WTC11 (cell line): ENCODE measurements around the gene SERPINH1. TPM values are rescaled to one million over a fixed set of nuclear protein-coding genes. Genes with fewer than 3 reads are reported as not detected.

ENCODE experiments used
- ATAC-seq: fragments of 200-7000 bp; cut with Tn5 transposase; 2 replicates; pipeline ENCODE4 v1.10.0; 2021; ENCODE audit warnings: mild to moderate bottlenecking, moderate library complexity
- CTCF ChIA-PET: fragments of 300-600 bp; sonication (Branson Sonifier 250); formaldehyde crosslinking; loops from one replicate; lab custom pipeline; 2021; ENCODE audit warnings: antibody characterized with exemption; lab: Charles Lee
- POLR2A ChIA-PET: fragments of 350-600 bp; sonication (Branson Sonifier 250); formaldehyde crosslinking; loops from one replicate; lab custom pipeline; 2021; ENCODE audit warnings: antibody characterized with exemption; lab: Charles Lee
- DNase-seq: peaks from one replicate; pipeline ENCODE4 v3.0.0; 2021; ENCODE audit warnings: low spot score
- H3K27ac Mint-ChIP-seq: 2 replicates; pipeline ENCODE4 v1.8.0; 2021; ENCODE audit warnings: mixed read lengths
- H3K27me3 Mint-ChIP-seq: 2 replicates; pipeline ENCODE4 v1.8.0; 2021; ENCODE audit warnings: low read depth, mild to moderate bottlenecking, moderate library complexity, mixed read lengths
- H3K36me3 Mint-ChIP-seq: 2 replicates; pipeline ENCODE4 v1.8.0; 2021; ENCODE audit warnings: mixed read lengths
- H3K4me1 Mint-ChIP-seq: 2 replicates; pipeline ENCODE4 v1.8.0; 2022; ENCODE audit warnings: mixed read lengths
- H3K4me3 Mint-ChIP-seq: 2 replicates; pipeline ENCODE4 v1.8.0; 2021; ENCODE audit warnings: mild to moderate bottlenecking, moderate library complexity, mixed read lengths
- H3K9me3 Mint-ChIP-seq: 2 replicates; pipeline ENCODE4 v1.8.0; 2021; ENCODE audit warnings: mixed read lengths
- ATF3 ChIP-seq: sonication (generic); formaldehyde crosslinking; conservative IDR thresholded peaks from 2 replicates; pipeline ENCODE4 v1.8.1; 2022; ENCODE audit warnings: mild to moderate bottlenecking, missing genetic modification reagents
- JAZF1 ChIP-seq: fragments of 250-450 bp; sonication (Bioruptor Pico); IDR thresholded peaks from 2 replicates; pipeline ENCODE4 v1.9.0; 2021; ENCODE audit warnings: moderate library complexity, mild to moderate bottlenecking, inconsistent platforms
- MXD4 ChIP-seq: fragments of 250-450 bp; sonication (Bioruptor Pico); IDR thresholded peaks from 2 replicates; pipeline ENCODE4 v1.8.0; 2021; ENCODE audit warnings: mild to moderate bottlenecking, moderate library complexity, borderline replicate concordance
- NFATC4 ChIP-seq: fragments of 250-450 bp; sonication (Bioruptor Pico); IDR thresholded peaks from 2 replicates; pipeline ENCODE4 v1.9.0; 2021; ENCODE audit warnings: mild to moderate bottlenecking
- RELA ChIP-seq: sonication (generic); formaldehyde crosslinking; IDR thresholded peaks from 2 replicates; pipeline ENCODE4 v1.8.1; 2022; ENCODE audit warnings: missing genetic modification reagents, mild to moderate bottlenecking, borderline replicate concordance
- SOX15 ChIP-seq: fragments of 250-450 bp; sonication (Bioruptor Pico); IDR thresholded peaks from 2 replicates; pipeline ENCODE4 v1.9.0; 2021; ENCODE audit warnings: mild to moderate bottlenecking
- SP1 ChIP-seq: sonication (generic); formaldehyde crosslinking; conservative IDR thresholded peaks from 2 replicates; pipeline ENCODE4 v1.8.1; 2022; ENCODE audit warnings: missing genetic modification reagents
- TP53 ChIP-seq: sonication (generic); formaldehyde crosslinking; IDR thresholded peaks from 2 replicates; pipeline ENCODE4 v1.8.1; 2023; ENCODE audit warnings: mild to moderate bottlenecking, missing genetic modification reagents
- ZNF219 ChIP-seq: sonication (generic); formaldehyde crosslinking; IDR thresholded peaks from 2 replicates; pipeline ENCODE4 v1.8.0; 2023; ENCODE audit warnings: missing genetic modification reagents, mild to moderate bottlenecking, borderline replicate concordance
- ZNF232 ChIP-seq: sonication (generic); formaldehyde crosslinking; IDR thresholded peaks from 2 replicates; pipeline ENCODE4 v1.8.0; 2022; ENCODE audit warnings: mild to moderate bottlenecking, missing genetic modification reagents
- ZNF263 ChIP-seq: sonication (generic); formaldehyde crosslinking; IDR thresholded peaks from 2 replicates; pipeline ENCODE4 v1.8.1; 2022; ENCODE audit warnings: low read depth, mild to moderate bottlenecking, moderate library complexity, missing genetic modification reagents
- total RNA-seq: library from RNA; stranded (reverse); gene quantifications from 3 replicates; pipeline ENCODE4 v1.2.3, GENCODE V29; 2021
- TF ChIP-seq, protein P1 (sequence below): sonication (generic); formaldehyde crosslinking; IDR thresholded peaks from 2 replicates; pipeline ENCODE4 v1.8.1; 2023; ENCODE audit warnings: mild to moderate bottlenecking, moderate library complexity, missing genetic modification reagents
- TF ChIP-seq, protein P2 (sequence below): sonication (generic); formaldehyde crosslinking; IDR thresholded peaks from 2 replicates; pipeline ENCODE4 v1.8.0; 2022; ENCODE audit warnings: mild to moderate bottlenecking, missing genetic modification reagents
- TF ChIP-seq, protein P3 (sequence below): sonication (generic); formaldehyde crosslinking; IDR thresholded peaks from 2 replicates; pipeline ENCODE4 v1.8.1; 2023; ENCODE audit warnings: mild to moderate bottlenecking, missing genetic modification reagents, borderline replicate concordance
- TF ChIP-seq, protein P4 (sequence below): sonication (generic); formaldehyde crosslinking; IDR thresholded peaks from 2 replicates; pipeline ENCODE4 v1.8.1; 2022; ENCODE audit warnings: missing genetic modification reagents, borderline replicate concordance
- TF ChIP-seq, protein P5 (sequence below): fragments of 200-600 bp; IDR thresholded peaks from 2 replicates; pipeline ENCODE4 v1.8.0; 2022; ENCODE audit warnings: antibody characterized with exemption

SERPINH1 gene
- total RNA-seq, 1 experiment from 2014 or later, result 411 TPM

- TF ChIP-seq, protein P1, sequence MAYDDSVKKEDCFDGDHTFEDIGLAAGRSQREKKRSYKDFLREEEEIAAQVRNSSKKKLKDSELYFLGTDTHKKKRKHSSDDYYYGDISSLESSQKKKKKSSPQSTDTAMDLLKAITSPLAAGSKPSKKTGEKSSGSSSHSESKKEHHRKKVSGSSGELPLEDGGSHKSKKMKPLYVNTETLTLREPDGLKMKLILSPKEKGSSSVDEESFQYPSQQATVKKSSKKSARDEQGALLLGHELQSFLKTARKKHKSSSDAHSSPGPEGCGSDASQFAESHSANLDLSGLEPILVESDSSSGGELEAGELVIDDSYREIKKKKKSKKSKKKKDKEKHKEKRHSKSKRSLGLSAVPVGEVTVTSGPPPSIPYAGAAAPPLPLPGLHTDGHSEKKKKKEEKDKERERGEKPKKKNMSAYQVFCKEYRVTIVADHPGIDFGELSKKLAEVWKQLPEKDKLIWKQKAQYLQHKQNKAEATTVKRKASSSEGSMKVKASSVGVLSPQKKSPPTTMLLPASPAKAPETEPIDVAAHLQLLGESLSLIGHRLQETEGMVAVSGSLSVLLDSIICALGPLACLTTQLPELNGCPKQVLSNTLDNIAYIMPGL (CRISPR knock-in tag), result no peak
- TF ChIP-seq, protein P2, sequence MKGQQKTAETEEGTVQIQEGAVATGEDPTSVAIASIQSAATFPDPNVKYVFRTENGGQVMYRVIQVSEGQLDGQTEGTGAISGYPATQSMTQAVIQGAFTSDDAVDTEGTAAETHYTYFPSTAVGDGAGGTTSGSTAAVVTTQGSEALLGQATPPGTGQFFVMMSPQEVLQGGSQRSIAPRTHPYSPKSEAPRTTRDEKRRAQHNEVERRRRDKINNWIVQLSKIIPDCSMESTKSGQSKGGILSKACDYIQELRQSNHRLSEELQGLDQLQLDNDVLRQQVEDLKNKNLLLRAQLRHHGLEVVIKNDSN (CRISPR knock-in tag), result no peak
- TF ChIP-seq, protein P3, sequence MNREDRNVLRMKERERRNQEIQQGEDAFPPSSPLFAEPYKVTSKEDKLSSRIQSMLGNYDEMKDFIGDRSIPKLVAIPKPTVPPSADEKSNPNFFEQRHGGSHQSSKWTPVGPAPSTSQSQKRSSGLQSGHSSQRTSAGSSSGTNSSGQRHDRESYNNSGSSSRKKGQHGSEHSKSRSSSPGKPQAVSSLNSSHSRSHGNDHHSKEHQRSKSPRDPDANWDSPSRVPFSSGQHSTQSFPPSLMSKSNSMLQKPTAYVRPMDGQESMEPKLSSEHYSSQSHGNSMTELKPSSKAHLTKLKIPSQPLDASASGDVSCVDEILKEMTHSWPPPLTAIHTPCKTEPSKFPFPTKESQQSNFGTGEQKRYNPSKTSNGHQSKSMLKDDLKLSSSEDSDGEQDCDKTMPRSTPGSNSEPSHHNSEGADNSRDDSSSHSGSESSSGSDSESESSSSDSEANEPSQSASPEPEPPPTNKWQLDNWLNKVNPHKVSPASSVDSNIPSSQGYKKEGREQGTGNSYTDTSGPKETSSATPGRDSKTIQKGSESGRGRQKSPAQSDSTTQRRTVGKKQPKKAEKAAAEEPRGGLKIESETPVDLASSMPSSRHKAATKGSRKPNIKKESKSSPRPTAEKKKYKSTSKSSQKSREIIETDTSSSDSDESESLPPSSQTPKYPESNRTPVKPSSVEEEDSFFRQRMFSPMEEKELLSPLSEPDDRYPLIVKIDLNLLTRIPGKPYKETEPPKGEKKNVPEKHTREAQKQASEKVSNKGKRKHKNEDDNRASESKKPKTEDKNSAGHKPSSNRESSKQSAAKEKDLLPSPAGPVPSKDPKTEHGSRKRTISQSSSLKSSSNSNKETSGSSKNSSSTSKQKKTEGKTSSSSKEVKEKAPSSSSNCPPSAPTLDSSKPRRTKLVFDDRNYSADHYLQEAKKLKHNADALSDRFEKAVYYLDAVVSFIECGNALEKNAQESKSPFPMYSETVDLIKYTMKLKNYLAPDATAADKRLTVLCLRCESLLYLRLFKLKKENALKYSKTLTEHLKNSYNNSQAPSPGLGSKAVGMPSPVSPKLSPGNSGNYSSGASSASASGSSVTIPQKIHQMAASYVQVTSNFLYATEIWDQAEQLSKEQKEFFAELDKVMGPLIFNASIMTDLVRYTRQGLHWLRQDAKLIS (CRISPR knock-in tag), result no peak
- TF ChIP-seq RELA (CRISPR knock-in tag) (no peak), ZNF219 (CRISPR knock-in tag) (no peak), SOX15 (CRISPR knock-in tag) (no peak), JAZF1 (no peak), TP53 (CRISPR knock-in tag) (no peak), SP1 (CRISPR knock-in tag) (no peak), NFATC4 (no peak), ATF3 (CRISPR knock-in tag) (no peak), ZNF263 (CRISPR knock-in tag) (no peak), MXD4 (CRISPR knock-in tag) (no peak)
Observed at GRCh38 chr11:75547177-75547576, 14.9 kb upstream of the SERPINH1 start (continued).

DNA sequence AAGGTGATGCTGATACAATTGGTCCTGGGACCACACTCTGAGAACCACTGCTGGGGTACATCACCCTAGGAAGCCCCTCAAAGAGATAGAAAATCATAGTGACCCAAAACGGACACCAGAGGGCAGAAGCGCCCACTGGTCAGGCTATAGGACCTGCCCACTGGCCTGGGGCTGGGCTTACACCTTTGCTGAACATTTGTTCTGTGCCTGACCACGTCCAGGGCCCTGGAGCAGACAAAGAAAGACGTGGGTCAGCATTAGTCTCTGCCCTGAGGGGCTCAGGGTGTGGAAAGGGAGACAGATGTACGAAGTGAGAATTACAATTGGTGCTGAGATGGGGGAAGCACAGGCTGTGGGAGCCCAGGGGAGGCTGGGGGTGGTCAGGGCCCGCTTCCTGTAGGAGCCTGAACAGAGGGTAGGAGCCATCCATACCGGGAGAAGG, 14.4 kb upstream of the SERPINH1 start:
- Mint-ChIP-seq H3K36me3 (no peaks in the 10 kb centered on the region; the same call in 1 of the 2 replicates), H3K27me3 (peaks cover 6% of the 10 kb centered on the region; the same call in 1 of the 2 replicates), H3K4me1 (peaks cover 9% of the 10 kb centered on the region), H3K27ac (peak overlapping the region; percentile 85; the same call in 1 of the 2 replicates), H3K9me3 (peaks cover 5% of the 10 kb centered on the region), H3K4me3 (no peak overlapping the region)
- POLR2A ChIA-PET, result interaction anchor here (1.9 kb wide), 1 partner anchor 27 kb away, joined by 6 read pairs; no protein-coding TSS in a partner anchor
- ATAC-seq (peak; percentile 92), DNase-seq (peak; percentile 84)
- CTCF ChIA-PET, result interaction anchor here (0.7 to 2.9 kb wide), 15 partner anchors 10 to 158 kb away, joined by 3 to 26 read pairs (median 5); partner anchors contain the start of genes GDPD5 and SERPINH1
- TF ChIP-seq, protein P1 (CRISPR knock-in tag), result 0 out of 2 replicates have a peak, but pooled peaks have one; percentile 21
- TF ChIP-seq, protein P4, sequence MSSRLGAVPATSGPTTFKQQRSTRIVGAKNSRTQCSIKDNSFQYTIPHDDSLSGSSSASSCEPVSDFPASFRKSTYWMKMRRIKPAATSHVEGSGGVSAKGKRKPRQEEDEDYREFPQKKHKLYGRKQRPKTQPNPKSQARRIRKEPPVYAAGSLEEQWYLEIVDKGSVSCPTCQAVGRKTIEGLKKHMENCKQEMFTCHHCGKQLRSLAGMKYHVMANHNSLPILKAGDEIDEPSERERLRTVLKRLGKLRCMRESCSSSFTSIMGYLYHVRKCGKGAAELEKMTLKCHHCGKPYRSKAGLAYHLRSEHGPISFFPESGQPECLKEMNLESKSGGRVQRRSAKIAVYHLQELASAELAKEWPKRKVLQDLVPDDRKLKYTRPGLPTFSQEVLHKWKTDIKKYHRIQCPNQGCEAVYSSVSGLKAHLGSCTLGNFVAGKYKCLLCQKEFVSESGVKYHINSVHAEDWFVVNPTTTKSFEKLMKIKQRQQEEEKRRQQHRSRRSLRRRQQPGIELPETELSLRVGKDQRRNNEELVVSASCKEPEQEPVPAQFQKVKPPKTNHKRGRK, result no peak
- TF ChIP-seq ZNF232 (CRISPR knock-in tag), result 0 out of 2 replicates have a peak, but pooled peaks have one; percentile 36
- TF ChIP-seq, protein P5, sequence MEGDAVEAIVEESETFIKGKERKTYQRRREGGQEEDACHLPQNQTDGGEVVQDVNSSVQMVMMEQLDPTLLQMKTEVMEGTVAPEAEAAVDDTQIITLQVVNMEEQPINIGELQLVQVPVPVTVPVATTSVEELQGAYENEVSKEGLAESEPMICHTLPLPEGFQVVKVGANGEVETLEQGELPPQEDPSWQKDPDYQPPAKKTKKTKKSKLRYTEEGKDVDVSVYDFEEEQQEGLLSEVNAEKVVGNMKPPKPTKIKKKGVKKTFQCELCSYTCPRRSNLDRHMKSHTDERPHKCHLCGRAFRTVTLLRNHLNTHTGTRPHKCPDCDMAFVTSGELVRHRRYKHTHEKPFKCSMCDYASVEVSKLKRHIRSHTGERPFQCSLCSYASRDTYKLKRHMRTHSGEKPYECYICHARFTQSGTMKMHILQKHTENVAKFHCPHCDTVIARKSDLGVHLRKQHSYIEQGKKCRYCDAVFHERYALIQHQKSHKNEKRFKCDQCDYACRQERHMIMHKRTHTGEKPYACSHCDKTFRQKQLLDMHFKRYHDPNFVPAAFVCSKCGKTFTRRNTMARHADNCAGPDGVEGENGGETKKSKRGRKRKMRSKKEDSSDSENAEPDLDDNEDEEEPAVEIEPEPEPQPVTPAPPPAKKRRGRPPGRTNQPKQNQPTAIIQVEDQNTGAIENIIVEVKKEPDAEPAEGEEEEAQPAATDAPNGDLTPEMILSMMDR, result peak; percentile 68
